Neural progenitor cell (in vitro differentiated cells): ENCODE data around the gene SIVA1.

Experiments used
- EZH2 ChIP-seq: fragments of 200-600 bp; sonication (generic); IDR thresholded peaks from 2 replicates; pipeline ENCODE4 v1.6.1; 2017; ENCODE audit warnings: antibody characterized with exemption, mild to moderate bottlenecking, moderate library complexity
- TF ChIP-seq, protein P1 (sequence below): fragments of 200-600 bp; sonication (generic); IDR thresholded peaks from 2 replicates; pipeline ENCODE4 v1.5.1; 2017; ENCODE audit warnings: antibody characterized with exemption, mild to moderate bottlenecking

DNA sequence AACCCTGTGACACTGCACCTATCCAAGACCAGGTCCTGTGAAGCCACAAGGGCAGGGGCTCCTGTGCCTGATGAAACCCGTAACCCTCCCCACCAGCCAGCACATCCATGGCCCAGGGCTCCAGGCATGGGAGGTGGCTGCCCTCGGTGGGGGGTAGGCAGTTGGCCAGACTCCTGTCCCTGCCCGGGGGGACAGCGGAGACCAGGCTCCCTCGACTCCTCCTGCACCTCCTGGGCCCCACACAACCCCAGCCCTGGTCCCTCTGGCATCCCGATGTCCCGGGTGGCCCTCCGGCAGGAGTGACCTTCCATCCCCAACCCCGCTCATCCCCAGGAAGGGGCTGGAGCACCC is 31.2 kb downstream of the SIVA1 start:
- TF ChIP-seq, protein P1, sequence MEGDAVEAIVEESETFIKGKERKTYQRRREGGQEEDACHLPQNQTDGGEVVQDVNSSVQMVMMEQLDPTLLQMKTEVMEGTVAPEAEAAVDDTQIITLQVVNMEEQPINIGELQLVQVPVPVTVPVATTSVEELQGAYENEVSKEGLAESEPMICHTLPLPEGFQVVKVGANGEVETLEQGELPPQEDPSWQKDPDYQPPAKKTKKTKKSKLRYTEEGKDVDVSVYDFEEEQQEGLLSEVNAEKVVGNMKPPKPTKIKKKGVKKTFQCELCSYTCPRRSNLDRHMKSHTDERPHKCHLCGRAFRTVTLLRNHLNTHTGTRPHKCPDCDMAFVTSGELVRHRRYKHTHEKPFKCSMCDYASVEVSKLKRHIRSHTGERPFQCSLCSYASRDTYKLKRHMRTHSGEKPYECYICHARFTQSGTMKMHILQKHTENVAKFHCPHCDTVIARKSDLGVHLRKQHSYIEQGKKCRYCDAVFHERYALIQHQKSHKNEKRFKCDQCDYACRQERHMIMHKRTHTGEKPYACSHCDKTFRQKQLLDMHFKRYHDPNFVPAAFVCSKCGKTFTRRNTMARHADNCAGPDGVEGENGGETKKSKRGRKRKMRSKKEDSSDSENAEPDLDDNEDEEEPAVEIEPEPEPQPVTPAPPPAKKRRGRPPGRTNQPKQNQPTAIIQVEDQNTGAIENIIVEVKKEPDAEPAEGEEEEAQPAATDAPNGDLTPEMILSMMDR, result no peak
- no peak for TF ChIP-seq EZH2
